NCI-H82 treated with DMSO at 0.1 percent for 48 hours (cell line): ENCODE data around the gene GAK.

Experiments
- DNase-seq: peaks from one replicate; lab custom pipeline; 2025; ENCODE audit not compliant: unreplicated experiment; lab: John Stamatoyannopoulos, UW

The GAK gene

GRCh38 chr4:833156-833555 is 99.0 kb downstream of the GAK start:
- DNase-seq: no peak

GRCh38 chr4:832536-832935 is 99.6 kb downstream of the GAK start:
- DNase-seq: no peak

- no peak for DNase-seq
Observed at GRCh38 chr4:832108-832507, 100.0 kb downstream of the GAK start.

GRCh38 chr4:831483-831805 is 100.7 kb downstream of the GAK start:
- DNase-seq: no peak

- DNase-seq: no peak
Observed at GRCh38 chr4:830601-831482, 101.3 kb downstream of the GAK start.

GRCh38 chr4:829761-830600 is 102.1 kb downstream of the GAK start:
- DNase-seq: no peak

- no peak for DNase-seq
Observed at GRCh38 chr4:829291-829690, 102.8 kb downstream of the GAK start.

GRCh38 chr4:828641-829271 is 103.4 kb downstream of the GAK start:
- DNase-seq: no peak

GRCh38 chr4:827209-828081 is 104.7 kb downstream of the GAK start:
- no peak for DNase-seq

- no peak for DNase-seq
Observed at GRCh38 chr4:826508-827208, 105.5 kb downstream of the GAK start.

- no peak for DNase-seq
Observed at GRCh38 chr4:825971-826330, 106.2 kb downstream of the GAK start, which contains the start of gene CPLX1. Gene CPLX1, minus strand, starts transcription at chr4:826129. Its CDS starts 1,607 bp downstream, at chr4:824522.

GRCh38 chr4:825063-825970 is 106.8 kb downstream of the GAK start:
- no peak for DNase-seq

- no peak for DNase-seq
Observed at GRCh38 chr4:824461-825062, 107.6 kb downstream of the GAK start.

GRCh38 chr4:823761-824460 is 108.2 kb downstream of the GAK start:
- no peak for DNase-seq

GRCh38 chr4:823176-823760 is 108.8 kb downstream of the GAK start:
- no peak for DNase-seq

GRCh38 chr4:822361-823175 is 109.5 kb downstream of the GAK start:
- no peak for DNase-seq

GRCh38 chr4:821631-822030 is 110.5 kb downstream of the GAK start:
- DNase-seq: no peak
